NCI-H526 (cell line): ENCODE results near the gene ACTMAP.
"Not testable (repeated sequence)": the region's sequence is repeated elsewhere in the genome, so short reads cannot be mapped to it uniquely, and the experiment has no call there.

ENCODE experiments used
- DNase-seq, 2 experiments: peaks; one replicate each; lab custom pipeline; 2025; lab: John Stamatoyannopoulos, UW

The ACTMAP gene

DNA sequence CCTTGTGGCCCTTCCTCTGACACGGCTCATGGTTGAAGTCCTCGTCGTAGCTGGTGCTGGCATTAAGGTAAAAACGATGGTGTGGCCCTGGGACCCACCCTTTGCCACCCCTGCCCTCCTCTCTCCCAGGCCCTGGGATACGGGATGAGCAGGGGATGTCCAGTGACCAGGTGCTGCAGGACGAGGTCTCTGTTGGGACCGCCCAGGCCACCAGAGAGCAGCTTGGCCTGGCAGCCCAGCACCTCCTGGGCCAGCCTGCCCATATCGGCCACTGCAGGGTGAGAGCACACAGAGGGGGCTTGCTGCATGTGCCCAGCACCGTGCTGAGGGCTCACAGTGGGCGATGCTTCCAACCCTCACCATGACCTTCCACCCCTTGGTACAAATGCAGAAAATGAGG, 6.4 kb downstream of the ACTMAP start:
- DNase-seq: no peak

DNA sequence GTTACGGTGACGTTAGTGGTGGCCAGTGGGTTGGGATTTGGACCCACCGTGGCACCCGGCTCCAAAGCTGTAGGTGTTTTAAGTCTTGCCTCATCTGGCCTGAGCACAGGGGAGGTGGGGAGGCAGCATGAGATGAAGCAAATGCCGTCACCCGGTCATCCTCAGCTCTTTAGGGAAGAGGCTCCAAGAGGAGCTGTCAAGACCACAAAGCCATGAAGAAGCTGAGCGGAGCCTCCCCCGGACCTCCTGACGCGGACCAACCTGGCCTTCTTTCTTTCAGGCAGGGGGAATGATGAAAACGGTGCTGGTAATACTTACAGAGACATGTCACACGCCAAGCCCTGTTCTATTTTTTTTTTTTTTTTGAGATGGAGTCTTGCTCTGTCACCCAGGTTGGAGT, 7.4 kb downstream of the ACTMAP start:
- DNase-seq: no peak

DNA sequence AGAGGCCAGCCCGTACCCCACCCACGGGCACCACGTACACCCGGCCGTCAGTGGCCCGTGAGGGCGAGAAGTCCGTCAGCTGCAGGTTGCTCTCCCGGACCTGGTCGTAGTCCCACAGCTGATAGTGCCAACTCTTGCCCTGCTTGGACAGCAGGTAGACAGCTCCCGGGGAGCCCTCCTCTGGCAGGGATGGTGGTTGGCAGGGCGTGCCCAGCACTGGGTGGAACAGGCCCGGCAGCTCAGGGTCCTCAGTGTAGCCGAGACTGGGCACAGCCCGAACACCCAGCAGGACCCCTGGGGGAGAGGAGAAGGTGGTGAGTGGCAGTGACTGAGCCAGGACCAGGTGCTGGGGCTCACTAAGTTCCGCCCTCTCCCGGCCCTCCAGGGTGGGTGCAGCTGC, 7.8 kb downstream of the ACTMAP start:
- no peak for DNase-seq

DNA sequence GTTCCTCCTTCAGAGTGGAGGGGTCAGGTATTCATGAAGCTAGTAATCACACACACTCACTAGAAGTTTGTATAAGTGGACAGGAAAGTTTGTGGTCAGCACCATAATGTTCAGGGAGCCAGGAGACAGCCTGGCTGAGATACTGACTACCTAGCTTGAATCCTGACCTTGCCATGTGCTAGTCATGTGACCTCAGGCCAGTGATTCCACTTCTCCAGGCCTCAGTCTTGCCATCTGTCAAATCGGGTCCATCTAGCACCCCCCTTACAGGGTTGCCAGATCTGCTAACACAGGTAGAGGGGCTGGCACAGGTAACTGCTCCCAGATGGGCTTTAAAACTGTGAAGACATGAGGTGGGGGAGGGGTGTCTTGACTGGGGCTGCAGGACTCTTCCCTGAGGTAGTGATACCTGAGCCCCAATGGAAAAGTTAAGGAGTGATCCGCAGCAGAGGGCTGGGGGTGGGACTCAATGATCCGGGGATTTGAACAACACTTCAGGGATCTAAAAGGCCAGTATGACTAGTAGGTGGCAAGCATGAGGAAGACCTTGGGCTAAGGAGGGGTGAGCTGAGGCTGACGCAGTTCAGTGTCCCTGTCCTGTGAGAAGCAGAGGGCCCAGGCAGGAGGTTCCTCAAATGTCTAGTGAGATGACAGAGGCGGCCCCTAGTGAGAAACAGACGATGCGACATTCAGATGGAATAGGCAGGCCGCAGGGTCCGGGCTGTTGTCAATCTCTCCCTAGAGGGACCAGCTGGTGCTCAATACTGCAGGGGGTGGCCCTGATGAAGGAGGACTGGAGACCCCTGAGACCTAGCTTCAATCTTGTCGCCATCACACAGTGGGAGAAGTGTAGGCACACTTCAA, 8.5 kb downstream of the ACTMAP start:
- no peak for DNase-seq

DNA sequence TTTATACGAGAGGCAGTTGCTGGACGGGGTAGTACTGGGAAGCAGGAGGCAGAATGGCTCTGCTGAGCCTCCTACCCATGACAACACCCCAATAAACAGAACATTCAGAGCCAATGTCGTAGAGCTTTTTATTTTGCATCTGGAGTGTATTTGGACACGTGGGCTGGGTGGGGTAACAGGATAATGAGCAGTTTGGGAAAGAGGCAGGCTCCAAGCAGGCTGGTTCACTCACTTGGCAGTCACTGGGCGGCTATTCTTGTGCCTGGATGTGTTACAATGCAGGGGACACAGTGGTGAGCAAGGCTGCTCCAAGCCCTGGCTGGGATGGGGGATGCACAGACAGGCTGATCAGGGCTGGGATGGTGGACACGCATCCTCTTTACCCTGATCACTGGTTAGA, 9.5 kb downstream of the ACTMAP start:
- DNase-seq: no peak

DNA sequence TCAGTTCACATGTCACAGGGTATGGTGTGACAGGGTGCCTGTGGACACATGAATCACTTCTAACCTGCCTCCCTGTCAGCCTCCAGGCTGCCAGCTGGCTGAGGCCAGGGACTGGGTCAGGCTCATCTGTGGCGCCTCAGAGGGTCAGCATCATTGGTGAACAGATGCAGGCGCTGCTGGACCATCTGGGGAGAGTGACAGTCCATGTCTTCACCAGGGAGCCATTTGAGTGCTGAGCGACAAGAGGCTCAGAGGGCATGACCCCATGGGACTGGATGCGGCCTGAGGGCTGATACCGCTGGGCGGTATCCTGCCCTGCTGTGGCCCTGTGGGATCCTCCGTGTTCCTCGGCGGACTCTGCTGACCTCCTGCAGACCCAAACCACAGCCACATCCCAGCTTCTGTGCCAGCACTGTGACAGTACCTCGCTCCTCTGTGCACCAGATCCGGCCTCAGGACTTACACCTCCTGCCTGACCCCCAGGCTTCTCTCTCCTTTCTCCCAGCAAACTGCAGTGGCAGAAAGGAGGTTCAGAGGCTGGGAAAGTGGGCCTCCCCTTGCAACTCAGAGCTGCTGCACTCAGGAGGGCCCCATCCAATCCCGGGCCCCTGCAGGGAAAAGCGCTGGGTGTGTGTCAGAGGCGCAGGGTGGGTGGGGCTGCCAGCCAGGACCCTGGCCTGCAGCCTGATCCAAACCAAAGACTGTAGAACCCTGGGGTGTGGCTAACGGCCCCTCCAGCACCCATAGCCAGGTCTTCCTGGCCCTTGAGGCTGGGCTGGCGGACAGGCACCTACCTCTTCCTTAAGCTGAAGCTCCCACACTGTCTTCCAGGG, 10.2 kb downstream of the ACTMAP start:
- no peak for DNase-seq

DNA sequence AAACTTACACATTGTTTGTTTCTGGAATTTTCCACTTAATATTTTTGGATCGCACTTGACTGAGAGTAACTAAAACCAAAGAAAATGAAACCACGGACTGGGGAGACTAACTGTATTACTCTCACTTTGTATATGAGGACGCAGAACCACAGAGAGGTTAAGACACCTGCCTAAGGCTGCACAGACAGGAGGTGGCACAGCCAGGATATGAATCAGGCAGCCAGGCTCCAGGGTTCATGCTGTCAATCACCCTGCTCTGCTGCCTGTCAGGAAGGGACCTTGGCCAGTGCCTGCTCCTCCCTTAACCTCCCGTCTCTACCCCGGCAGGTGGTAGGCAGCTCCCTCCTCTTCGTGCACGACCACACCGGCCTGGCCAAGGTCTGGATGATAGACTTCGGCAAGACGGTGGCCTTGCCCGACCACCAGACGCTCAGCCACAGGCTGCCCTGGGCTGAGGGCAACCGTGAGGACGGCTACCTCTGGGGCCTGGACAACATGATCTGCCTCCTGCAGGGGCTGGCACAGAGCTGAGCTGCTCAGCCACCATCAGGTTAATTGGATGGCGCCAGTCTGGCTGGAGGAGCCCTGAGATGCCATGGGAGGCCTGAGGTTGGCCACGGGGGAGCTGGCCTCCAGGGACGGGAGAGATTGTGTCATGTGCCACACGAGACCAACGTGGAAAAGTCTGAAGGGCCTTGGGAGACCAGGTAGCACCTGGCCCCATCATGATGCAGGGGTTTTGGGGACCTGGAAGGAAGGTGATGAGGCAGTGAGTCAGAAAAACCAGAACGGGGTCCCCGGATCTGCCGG, 11.0 kb downstream of the ACTMAP start:
- DNase-seq: no peak

DNA sequence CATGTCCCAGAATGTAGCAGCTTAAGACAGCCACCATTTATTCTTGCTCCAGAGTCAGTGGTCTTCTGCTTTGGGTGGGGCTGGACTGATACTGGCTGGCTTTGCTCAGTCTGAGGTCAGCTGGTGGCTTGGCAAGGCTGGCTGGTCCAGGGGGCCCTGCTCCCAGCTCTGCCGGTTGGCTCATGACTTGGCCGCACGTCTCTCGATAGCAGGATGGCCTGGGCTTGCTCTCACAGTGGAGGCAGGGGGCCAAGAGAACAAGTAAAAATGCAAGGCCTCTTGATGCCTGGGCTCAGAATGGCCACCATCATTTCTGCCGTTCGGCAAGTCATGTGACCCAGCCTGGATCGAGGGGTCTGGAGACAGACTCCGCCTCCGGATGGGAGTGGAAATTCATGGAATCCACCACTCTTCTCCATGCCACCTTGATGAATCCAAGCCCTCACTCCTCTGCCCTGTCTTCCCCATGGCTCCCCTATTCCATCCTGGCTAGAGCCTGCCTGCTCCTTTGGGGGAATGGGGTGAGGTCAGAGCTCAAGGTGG, 13.1 kb downstream of the ACTMAP start:
- DNase-seq: no peak

DNA sequence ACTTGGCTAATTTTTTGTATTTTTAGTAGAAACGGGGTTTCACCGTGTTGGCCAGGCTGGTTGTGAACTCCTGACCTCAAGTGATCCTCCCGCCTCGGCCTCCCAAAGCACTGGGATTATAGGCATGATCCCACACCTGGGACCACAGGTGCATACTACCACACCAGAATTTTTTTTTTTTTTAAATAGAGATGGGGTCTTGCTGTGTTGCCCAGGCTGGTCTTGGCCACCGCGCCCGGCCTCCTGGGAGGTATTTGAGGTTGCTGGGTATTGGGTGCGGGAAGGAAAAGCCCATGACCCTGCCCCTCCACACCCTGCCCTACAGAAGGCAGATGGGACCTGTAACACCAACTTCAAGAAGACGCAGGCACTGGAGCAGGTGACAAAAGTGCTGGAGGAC, 13.6 kb downstream of the ACTMAP start:
- no peak for DNase-seq

DNA sequence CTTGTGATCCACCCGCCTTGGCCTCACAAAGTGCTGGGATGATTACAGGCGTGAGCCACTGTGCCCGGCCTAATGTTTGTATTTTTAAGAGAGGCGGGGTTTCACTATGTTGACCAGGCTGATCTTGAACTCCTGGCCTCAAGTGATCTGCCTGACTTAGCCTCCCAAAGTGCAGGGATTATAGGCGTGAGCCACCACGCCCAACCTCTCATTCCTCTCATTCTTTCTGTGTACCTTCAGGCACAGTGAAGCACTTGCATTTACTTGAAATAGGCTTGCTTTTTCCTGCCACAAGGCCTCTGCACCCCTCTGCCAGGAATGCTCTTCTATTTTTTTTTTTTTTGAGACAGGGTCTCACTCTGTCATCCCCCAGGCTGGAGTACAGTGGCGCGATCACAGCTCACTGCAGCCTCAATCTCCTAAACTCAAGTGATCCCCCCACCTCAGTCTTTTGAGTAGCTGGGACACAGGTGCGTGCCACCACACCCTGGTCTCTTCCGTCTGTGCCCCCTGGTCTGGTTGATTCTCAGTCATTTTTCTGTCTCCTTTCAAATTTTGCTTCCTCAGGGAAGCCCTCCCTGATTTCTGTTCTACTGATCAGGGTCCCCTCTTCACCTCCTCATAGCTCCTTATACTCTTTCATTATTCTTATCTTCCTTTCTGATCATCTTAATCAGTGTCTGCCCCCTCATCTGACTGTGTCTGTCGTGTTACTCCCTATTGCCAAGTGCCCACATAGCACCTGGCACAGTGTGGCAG, 15.1 kb downstream of the ACTMAP start:
- DNase-seq: no peak

DNA sequence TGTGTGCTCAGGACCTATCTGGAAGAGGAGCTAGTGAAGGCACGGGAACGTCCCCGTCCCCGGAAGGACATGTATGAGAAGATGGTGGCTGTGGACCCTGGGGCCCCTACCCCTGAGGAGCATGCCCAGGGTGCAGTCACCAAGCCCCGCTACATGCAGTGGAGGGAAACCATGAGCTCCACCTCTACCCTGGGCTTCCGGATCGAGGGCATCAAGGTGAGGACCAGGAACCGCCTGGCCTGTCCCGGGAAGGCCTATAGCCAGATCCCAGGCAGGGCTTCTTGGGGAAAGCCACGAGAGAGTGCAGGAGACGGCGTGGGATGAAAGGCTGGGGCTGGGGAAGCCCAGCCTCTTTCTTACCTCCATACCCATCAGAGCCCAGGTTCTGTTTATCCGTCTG, 17.1 kb downstream of the ACTMAP start:
- DNase-seq: no peak

DNA sequence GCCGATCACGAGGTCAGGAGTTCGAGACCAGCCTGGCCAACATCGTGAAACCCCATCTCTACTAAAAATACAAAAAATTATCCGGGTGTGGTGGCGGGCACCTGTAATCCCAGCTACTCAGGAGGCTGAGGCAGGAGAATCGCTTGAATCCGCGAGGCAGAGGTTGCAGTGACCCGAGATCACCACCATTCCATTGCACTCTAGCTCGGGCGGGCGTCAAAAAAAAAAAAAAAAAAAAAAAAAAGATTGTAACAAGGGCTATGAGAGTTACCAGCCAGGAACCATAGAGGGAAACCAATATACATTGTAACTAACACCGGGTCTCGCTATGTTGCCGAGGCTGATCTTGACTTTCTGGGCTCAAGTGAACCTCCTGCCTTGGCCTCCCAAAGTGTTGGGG, 18.0 kb downstream of the ACTMAP start:
- DNase-seq: not testable (repeated sequence)

DNA sequence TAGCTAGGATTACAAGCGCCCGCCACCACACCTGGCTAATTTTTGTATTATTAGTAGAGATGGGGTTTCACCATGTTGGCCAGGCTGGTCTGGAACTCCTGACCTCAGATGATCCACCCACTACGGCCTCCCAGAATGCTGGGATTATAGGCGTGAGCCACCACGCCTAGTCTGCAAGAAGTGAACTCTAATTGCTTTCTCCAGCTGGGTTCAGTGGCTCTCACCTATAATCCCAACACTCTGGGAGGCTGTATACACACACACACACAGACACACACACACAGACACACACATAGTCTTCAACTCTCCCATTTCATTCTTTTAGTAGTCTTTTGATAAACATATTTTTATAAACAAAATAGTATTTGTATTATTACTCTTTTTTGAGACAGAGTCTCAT, 20.2 kb downstream of the ACTMAP start:
- DNase-seq: not testable (repeated sequence)

DNA sequence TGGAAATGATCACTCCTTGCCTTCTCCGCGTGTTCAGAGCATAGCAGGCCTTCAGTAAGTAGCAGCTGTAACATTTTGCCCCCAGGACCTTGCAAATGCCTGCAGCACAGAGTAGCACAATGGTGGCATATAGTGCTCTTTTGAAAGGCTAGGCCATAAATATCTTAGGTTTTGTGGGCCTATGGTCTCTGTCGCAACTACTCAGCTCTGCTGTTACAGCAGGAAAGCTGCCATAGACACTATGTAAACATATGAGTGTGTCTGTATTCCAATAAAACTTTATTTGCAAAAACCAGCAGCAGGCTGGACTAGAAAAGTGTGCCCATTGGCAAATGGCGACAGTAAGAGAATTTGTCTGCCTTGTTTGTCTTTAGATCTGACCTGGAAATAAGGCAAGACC, 24.0 kb downstream of the ACTMAP start:
- no peak for DNase-seq

DNA sequence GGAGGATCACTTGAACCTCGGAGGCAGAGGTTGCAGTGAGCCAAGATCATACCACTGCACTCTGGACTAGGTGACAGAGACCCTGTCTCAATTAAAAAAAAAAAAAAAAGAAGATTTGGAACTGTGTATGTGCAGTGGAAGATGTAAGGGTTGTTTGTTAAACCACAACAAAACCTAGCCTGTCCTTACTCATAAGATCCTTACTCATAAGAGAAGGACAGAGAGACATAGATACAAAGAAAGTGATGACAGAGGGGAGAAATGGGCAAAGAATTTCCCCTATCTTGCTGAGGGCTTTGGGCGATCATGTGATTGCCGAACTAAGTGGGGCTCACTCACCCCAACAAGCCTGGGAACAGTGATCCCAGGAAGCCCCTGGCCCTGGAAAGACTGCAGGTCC, 25.4 kb downstream of the ACTMAP start:
- DNase-seq: no peak

DNA sequence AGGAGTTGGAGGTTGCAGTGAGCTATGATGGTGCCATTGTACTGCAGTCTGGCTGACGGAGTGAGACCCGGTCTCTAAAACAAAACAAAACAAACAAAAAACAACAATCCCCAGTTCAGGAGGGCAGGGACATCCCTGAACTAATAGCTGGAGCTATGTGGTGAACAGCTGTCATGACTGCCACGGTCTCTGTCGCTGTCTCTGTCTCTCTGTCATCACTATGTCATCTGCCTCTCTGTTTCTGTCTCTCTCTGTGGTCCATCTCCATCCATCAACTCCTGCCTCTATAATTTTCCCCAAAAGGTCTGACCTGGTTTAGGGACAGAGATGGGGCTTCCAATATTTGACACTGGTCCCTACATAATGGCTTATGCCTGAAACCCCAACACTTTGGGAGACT, 26.0 kb downstream of the ACTMAP start:
- no peak for DNase-seq

DNA sequence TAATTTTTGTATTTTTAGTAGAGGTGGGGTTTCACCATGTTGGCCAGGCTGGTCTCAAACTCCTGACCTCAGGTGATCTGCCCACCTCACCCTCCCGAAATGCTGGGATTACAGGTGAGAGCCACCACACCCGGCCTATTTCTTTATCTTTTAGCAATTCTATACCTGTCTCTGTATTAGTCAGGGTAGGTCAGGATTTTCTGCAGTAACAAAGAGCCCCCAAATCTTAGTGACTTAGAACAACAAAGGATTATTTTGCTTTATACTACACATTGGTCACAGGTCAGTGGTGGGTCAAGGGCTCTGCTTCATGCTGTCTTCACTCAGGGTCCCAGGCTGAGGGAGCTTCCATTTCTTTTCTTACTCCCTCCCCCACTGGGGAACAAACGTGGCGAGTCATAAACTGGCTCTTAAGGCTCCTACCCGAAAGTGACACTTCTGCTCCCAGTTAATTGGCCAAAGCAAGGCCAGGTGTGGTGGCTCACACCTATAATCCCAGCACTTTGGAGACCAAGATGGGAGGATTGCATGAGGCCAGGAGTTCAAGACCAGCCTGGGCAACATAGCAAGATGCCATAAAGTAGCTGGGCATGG, 26.5 kb downstream of the ACTMAP start:
- DNase-seq: no peak

DNA sequence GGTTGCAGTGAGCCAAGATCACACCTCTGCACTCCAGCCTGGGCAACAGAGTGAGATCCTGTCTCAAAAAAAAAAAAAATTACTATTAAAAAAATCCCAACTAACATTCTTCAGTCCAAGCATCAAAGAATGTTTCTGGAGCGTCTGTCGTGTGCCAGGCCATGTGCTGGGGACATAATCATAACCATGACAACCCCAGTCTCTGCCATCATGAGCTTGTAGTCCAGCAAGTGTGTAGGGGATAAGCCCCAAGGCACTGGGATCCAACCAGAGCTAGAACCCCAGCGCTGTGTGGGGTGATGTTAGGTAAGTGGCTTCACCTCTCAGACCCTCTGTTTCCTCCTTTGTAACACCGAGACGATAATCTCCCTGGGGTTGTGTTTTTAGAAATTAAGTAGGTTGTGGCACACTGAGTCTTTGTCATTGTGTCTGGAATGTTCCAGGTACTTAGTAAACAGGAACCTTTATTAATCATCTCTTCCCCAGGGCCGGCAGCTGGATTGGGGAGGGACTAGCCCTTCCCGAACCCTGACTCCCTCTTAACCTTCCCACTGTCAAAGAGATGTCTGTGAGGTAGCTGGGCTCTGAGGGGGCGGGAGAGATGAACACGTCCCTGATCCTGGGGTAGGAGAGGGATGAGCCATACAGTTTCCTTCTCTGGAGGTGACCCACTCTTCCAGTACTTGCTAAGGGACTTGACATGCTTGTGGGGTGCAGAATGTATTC, 28.2 kb downstream of the ACTMAP start:
- DNase-seq: no peak

DNA sequence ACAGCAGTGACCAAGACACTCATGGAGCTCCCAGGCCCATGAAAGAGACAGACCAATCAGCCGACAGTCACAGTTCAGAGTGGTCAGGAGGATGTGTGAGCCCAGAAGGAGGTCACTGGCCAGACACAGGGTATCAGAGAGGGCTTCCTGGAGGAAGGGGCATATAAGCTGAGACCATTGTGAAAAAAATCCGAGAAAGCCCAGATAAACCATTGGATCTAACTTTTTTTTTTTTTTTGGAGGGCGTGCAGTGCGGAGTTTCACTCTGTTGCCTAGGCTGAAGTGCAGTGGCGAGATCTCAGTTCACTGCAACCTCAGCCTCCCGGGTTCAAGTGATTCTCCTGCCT, 29.2 kb downstream of the ACTMAP start:
- DNase-seq: no peak

DNA sequence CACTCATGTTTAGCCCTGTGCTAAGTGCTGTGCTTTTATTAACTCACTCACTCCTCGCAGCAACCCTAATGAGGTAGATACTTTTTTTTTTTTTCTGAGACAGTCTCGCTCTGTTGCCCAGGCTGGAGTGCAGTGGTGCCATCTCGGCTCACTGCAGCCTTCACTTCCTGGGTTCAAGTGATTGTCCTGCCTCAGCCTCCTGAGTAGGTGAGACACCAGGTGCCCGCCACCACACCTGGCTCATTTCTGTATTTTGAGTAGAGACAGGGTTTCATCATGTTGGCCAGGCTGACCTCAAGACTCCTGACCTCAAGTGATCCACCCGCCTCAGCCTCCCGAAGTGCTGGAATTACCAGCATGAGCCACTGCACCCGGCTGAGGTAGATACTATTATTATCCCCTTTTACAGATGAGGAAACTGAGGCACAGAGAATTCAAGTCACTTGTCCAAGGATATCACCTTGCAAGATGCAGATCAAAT, 30.8 kb downstream of the ACTMAP start:
- no peak for DNase-seq
